GM12891 (cell line): ENCODE data around the gene TSC22D2.

Experiments
- POLR2A ChIP-seq: IDR thresholded peaks from 2 replicates; pipeline ENCODE4 v1.6.1; 2011; ENCODE audit warnings: low read depth, low read length, control low read depth
- POLR2AphosphoS5 ChIP-seq: IDR thresholded peaks from 2 replicates; pipeline ENCODE4 v1.6.1; 2011; ENCODE audit warnings: low read depth, low read length, control low read depth
- TAF1 ChIP-seq: IDR thresholded peaks from 2 replicates; pipeline ENCODE4 v1.6.1; 2011; ENCODE audit warnings: low read depth, low read length, control low read depth

DNA sequence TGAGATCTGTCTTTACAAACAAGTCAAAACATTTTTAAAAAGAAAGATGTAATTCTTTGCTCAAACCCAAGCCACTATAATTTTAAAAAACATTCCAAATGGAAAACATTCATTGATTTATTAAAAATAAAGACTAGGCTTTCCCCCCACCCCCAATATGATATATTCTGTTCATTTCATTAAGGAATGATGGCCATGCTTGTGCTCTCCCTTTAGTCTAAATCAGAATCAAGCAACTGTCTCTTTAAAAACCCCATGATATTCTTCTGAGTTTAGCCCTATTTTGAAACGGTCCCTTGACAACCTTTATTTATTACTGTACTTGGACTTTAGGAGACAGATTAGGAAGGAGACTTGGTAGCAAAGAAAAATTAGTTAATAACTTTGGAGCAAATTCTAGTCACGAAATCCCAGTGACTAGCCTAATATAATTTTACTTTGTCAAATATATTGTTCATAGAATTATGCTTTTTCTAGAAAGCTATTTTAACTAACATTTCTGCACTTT is 38.4 kb downstream of the TSC22D2 start:
- no peak for TF ChIP-seq POLR2A
- no peak for TF ChIP-seq POLR2AphosphoS5
- TF ChIP-seq TAF1: no peak
